HG02642 (cell line): ENCODE measurements around the gene LANCL2.

Experiments
- ATAC-seq: cut with Tn5 transposase; IDR thresholded peaks from one replicate; pipeline ENCODE4 v1.9.1; 2021; ENCODE audit warnings: mild to moderate bottlenecking; ENCODE audit not compliant: unreplicated experiment, poor library complexity

The LANCL2 gene

GRCh38 chr7:55432939-55433784, 68.0 kb downstream of the LANCL2 start:
- peak; percentile 78 for ATAC-seq

DNA sequence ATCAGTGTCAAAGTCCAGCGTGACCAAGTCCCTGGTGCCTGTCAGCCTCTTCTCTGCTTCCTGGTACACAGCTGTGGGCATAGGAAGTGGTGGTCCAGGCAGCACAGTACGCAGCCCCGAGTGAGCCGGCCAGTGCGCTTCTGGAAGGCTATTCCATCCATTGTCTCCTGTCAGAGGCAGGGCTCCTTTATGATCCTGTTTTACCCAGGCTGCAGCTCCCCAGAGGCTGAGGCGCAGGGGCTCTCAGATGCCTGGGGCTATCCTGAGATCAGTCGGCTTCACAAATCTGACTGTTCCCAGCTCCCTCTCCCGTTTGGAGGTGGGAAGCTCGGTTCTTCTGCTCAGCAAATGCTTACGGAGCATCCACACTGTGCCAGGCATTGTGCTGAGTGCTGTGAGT, 70.3 kb downstream of the LANCL2 start:
- ATAC-seq, result no peak

GRCh38 chr7:55436457-55436856, 71.3 kb downstream of the LANCL2 start:
- ATAC-seq, result no peak

- no peak for ATAC-seq
Measured at GRCh38 chr7:55437375-55437774, 72.2 kb downstream of the LANCL2 start.

DNA sequence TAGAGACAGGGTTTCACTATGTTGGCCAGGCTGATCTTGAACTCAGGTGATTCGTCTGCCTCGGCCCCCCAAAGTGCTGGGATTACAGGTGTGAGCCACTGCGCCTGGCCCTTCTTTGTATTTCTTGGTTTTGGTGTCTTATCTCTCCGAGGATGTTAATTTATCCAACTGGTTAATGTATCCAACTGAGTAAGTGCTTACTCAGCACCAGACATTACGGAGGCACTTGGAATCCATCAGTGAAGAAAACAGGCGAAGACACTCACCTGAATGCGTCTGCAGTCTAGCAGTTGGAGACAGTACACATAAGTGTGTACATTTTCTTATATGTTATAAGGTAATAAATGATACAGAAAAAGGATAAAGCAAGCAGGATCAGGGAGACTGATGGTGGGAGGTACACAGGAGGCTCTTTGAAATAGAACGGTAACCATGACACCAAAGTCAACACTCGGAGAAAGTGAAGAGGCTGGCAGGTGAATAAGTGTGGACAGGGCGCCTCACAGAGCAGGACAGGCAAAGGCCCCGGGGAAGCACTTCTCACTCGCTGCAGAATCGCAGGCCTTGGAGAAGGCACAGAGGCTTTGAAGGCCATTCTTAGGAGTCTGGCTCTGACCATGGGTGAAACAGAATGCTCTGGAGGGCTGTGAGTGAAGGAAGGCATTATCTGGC, 73.1 kb downstream of the LANCL2 start:
- no peak for ATAC-seq

- no peak for ATAC-seq
Measured at GRCh38 chr7:55438757-55439525, 73.8 kb downstream of the LANCL2 start.

DNA sequence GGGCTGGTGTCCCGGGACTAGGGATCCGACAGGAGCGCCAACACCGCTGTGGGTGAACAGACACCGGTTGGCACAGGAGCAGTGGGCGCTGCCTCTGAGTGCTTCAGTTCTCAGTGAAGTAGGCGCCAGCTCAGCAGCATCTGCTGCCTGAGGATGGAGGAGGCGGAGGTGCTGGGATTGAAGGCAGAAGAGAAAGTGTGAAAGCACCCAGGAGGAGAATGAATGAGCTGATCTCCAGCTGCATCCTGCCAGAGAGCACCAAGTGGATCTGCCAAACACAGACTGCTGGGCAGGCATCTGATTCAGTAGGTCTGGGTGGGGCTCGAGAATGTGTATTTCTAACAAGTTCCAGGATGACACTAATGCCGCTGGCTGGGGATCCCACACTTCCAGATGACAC, 74.5 kb downstream of the LANCL2 start:
- no peak for ATAC-seq

GRCh38 chr7:55440040-55440690, 75.0 kb downstream of the LANCL2 start:
- no peak for ATAC-seq

GRCh38 chr7:55441002-55441401, 75.9 kb downstream of the LANCL2 start:
- ATAC-seq, result no peak

DNA sequence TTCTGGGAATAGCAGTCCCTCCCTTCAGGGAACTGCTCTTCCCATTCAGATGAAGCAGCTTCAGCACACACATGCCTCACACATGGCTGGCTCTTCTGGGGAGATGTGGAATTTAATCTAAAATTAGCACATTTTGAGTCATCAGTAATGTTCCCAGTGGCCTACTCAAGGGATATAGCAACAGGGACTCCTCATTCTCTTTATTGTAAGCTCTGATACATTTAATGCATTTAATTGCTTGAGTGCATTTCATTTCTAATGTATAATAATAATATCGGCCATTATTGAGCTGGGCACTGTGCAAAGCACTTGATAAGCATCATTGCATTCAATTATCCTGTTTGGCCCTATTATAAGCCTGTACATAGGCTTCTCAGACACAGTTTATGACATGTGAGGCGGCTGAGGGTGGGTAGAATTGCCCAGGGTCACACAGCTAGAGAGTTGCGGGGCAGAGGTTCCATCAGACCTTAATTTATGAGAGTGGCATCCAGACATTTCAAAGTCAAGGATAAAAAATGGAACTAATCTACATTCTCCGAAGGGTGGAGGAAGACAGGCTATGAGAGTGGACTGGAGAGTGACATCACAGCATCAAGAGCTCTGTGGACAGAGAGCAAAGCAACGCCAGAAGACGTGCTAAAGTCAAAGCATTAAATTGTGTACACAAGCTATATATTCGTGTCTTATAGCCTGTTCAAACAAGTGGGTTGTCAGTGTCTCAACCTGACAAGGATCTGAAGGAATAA, 76.8 kb downstream of the LANCL2 start:
- ATAC-seq, result no peak

DNA sequence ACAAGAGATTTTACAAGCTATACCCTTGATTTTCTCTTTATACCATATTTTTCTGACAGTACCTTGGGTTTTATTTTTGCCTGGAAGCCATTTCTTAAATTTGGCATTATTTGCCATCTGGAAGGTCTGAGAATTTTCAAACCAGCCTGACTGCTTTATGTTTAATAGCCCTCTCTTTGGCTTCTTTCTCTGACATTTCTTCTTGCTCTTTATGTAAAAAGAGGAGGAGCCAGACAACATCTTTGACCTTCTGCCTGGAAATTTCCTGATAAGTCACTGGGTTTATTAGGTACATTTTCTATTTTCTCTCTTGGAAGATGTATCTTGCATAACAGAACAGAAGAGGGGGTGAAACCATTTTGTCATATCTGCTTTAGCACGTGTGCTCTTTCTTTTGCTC, 79.6 kb downstream of the LANCL2 start:
- ATAC-seq, result no peak

- no peak for ATAC-seq
Measured at GRCh38 chr7:55448526-55448925, 83.4 kb downstream of the LANCL2 start.

- ATAC-seq, result no peak
Measured at GRCh38 chr7:55449205-55449991, 84.3 kb downstream of the LANCL2 start.

- no peak for ATAC-seq
Measured at GRCh38 chr7:55449992-55450535, 84.9 kb downstream of the LANCL2 start.

DNA sequence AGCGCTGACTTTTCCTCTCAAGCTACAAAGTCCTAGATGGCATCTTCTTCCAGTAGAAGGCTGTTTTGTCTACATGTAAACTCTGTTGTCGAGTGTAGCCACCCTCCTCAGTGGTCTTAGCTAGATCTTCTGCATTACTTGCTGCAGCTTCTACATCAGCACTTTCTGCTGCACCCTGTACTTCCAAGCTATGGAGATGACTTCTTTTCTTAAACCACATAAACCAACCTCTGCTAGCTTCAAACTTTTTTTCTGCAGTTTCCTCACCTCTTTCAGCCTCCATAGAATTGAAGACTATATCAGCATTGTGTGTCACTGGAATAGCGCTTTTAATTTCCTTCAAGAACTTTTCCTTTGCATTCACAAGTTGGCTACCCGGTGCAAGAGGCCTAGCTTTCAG, 87.8 kb downstream of the LANCL2 start:
- no peak for ATAC-seq

DNA sequence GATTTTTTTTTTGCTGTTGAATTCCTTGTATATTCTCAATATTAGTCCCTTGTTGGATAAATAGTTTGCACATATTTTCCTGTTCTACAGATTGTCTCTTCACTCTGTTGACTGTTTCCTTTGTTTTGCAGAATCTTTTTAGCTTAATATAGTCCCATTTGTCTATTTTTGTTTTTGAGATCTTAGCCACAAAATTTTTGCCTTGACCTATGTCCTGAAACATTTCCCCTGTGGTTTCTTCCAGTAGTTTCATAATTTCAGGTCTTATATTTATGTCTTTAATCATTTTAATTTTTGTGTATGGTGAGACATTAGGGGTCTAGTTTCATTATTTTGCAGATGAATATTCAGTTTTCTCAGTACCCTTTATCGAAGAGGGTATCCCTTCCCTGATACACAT, 92.7 kb downstream of the LANCL2 start:
- no peak for ATAC-seq

DNA sequence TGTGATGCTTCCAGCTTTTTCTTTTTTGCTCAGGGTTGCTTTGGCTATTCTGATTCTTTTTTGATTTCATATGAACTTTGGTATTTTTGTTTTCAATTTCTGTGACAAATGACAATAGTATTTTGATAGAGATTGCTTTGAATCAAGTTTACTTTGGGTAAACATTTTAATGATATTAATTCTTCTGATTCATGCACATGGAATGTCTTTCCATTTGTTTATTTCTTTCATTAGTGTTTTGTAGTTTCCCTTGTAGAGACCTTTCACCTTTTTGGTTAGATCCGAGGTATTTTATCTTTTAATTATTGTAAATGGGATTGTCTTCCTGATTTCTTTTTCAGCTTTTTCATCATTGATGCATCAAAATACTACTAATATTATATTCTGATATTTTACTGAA, 93.2 kb downstream of the LANCL2 start:
- no peak for ATAC-seq

DNA sequence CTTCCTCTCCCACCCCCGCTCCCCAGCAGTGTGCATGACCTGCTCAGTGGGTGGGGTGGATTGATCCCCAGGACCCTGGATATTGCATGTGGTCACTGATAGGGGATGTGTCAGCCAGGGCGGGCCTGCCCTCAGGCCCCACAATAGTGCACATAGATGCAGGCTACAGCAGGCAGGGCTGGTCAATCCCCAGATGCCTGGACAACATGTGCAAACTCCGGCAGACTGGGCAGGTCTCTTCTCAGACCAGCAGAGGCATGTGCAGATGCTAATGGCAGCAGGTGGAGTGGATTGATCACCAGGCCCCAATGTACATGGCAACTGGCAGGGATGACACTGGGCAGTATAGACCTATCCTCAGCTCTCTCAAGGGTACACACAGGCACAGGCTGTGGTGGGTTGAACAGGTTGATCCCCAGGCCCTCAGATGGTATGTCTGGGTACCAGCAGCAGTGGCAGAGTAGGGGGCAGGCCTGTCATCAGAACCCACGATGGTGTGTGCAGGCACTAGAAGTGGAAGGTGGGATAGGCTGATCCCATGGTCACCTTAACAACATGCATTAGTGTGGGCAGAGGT, 98.6 kb downstream of the LANCL2 start:
- no peak for ATAC-seq

- ATAC-seq, result no peak
Measured at GRCh38 chr7:55464422-55464821, 99.3 kb downstream of the LANCL2 start.
